K562 (cell line): ENCODE measurements around the gene SYN1. TPM values are rescaled to one million over a fixed set of nuclear protein-coding genes. Genes with fewer than 3 reads are reported as not detected.

Experiments
- ASH1L ChIP-seq: fragments of 450-650 bp; IDR thresholded peaks from 2 replicates; pipeline ENCODE4 v1.6.1; 2018; ENCODE audit warnings: borderline replicate concordance, mild to moderate bottlenecking, low read depth; ENCODE audit not compliant: partially characterized antibody
- ATF1 ChIP-seq, 2 experiments: fragments of 450-650 bp in 1 of 2; IDR thresholded peaks; 2 replicates each; pipeline ENCODE4 v1.6.1; 2016; ENCODE audit warnings: missing compliant biosample characterization in 1 of 2, missing genetic modification characterization in 1 of 2
- GTF2E2 ChIP-seq: fragments of 200-800 bp; sonication (Bioruptor generic); IDR thresholded peaks from 2 replicates; pipeline ENCODE4 v1.6.1; 2016; ENCODE audit warnings: missing genetic modification characterization, missing compliant biosample characterization
- KAT7 ChIP-seq: sonication (generic); formaldehyde crosslinking; IDR thresholded peaks from 2 replicates; pipeline ENCODE4 v1.8.0; 2022; ENCODE audit warnings: missing genetic modification reagents, mild to moderate bottlenecking, borderline replicate concordance
- KLF16 ChIP-seq: IDR thresholded peaks from 2 replicates; pipeline ENCODE4 v1.6.1; 2016; ENCODE audit warnings: antibody characterized with exemption
- NONO ChIP-seq, 2 experiments: fragments of 200-400 bp in 1 of 2; fragments of 450-650 bp in 1 of 2; formaldehyde crosslinking in 1 of 2; IDR thresholded peaks; 2 replicates each; pipeline ENCODE4 v1.6.1; 2017; ENCODE audit warnings: low read depth in 2 of 2, mild to moderate bottlenecking in 2 of 2, moderate library complexity in 2 of 2, low read length in 1 of 2
- POLR2H ChIP-seq: IDR thresholded peaks from 2 replicates; pipeline ENCODE4 v1.6.1; 2016; ENCODE audit warnings: missing genetic modification characterization, low read depth, mild to moderate bottlenecking, control low read depth, missing compliant biosample characterization, moderate library complexity
- PYGO2 ChIP-seq: fragments of 450-650 bp; IDR thresholded peaks from 2 replicates; pipeline ENCODE4 v1.6.1; 2016; ENCODE audit warnings: mild to moderate bottlenecking, missing genetic modification characterization, moderate library complexity, missing compliant biosample characterization
- SMC3 ChIP-seq: conservative IDR thresholded peaks from 2 replicates; pipeline ENCODE4 v1.6.1; 2011; ENCODE audit warnings: low read depth, low read length, improper control_type of control experiment; ENCODE audit not compliant: insufficient read depth
- SP1 ChIP-seq: sonication (generic); formaldehyde crosslinking; IDR thresholded peaks from 2 replicates; pipeline ENCODE4 v1.8.1; 2022; ENCODE audit warnings: mild to moderate bottlenecking, missing genetic modification reagents
- TAF1 ChIP-seq: IDR thresholded peaks from 2 replicates; pipeline ENCODE4 v1.6.1; 2011; ENCODE audit warnings: mild to moderate bottlenecking, low read length, moderate library complexity; ENCODE audit not compliant: insufficient read depth, control insufficient read depth, severe bottlenecking; ENCODE audit errors: extremely low read depth
- TAF9B ChIP-seq: fragments of 450-650 bp; IDR thresholded peaks from 2 replicates; pipeline ENCODE4 v1.6.1; 2018; ENCODE audit warnings: mild to moderate bottlenecking; ENCODE audit not compliant: partially characterized antibody
- ZNF785 ChIP-seq: fragments of 250-450 bp; sonication (Bioruptor Pico); IDR thresholded peaks from 2 replicates; pipeline ENCODE4 v1.4.0; 2020; ENCODE audit warnings: mild to moderate bottlenecking
- ZNF830 ChIP-seq: fragments of 250-450 bp; sonication (Bioruptor Pico); IDR thresholded peaks from 2 replicates; pipeline ENCODE4 v1.5.0; 2021; ENCODE audit warnings: mild to moderate bottlenecking
- polyA plus RNA-seq, 8 experiments: library from polyadenylated mRNA; depleted of rRNA in 4 of 8; stranded (reverse) in 5 of 8; unstranded in 3 of 8; fragments of >200 nt; fragmentation: Nextera tagmentation in 2 of 8; fragmentation: Illumina TruSeq in 1 of 8; extraction: Ambion mirVana in 2 of 8; extraction: Trizol in 1 of 8; gene quantifications; 2 replicates each; pipeline versions ENCODE4 v1.2.1 to v1.2.3, GENCODE V29; 2011 to 2014; ENCODE audit warnings: inconsistent platforms in 1 of 8, missing spikeins in 1 of 8
- total RNA-seq, 7 experiments: library from RNA; depleted of rRNA in 6 of 7; stranded (reverse); fragments of >200 nt in 6 of 7; fragmentation: Illumina TruSeq in 2 of 7; extraction: Trizol in 2 of 7; gene quantifications; 2 replicates each; pipeline versions ENCODE4 v1.2.1 to v1.2.3, GENCODE V29; 2011 to 2021; ENCODE audit warnings: low replicate concordance in 1 of 7
- TF ChIP-seq, protein P1 (sequence below), 3 experiments: IDR thresholded peaks in 2 of 3; conservative IDR thresholded peaks in 1 of 3; 2 replicates each; pipeline ENCODE4 v1.5.1; 2011 to 2012; ENCODE audit warnings: low read length in 3 of 3, mild to moderate bottlenecking in 3 of 3, control low read depth in 2 of 3, improper control_type of control experiment in 1 of 3, inconsistent platforms in 1 of 3, low read depth in 1 of 3, mixed read lengths in 1 of 3, moderate library complexity in 1 of 3; ENCODE audit not compliant: insufficient read depth in 2 of 3
- TF ChIP-seq, protein P2 (sequence below), 2 experiments: fragments of 450-650 bp; formaldehyde crosslinking in 1 of 2; IDR thresholded peaks; 2 replicates each; pipeline versions ENCODE4 v1.4.0 to v1.6.1; 2014 to 2020; ENCODE audit warnings: mild to moderate bottlenecking in 2 of 2, borderline replicate concordance in 1 of 2, low read depth in 1 of 2

SYN1 gene
- total and polyA plus RNA-seq, 9 of the 15 experiments (the other 6 are each of a cell fraction or from before 2014, with no cell fraction given) = 0.01 to 0.28 (median 0.18) TPM; not detected in 2

DNA sequence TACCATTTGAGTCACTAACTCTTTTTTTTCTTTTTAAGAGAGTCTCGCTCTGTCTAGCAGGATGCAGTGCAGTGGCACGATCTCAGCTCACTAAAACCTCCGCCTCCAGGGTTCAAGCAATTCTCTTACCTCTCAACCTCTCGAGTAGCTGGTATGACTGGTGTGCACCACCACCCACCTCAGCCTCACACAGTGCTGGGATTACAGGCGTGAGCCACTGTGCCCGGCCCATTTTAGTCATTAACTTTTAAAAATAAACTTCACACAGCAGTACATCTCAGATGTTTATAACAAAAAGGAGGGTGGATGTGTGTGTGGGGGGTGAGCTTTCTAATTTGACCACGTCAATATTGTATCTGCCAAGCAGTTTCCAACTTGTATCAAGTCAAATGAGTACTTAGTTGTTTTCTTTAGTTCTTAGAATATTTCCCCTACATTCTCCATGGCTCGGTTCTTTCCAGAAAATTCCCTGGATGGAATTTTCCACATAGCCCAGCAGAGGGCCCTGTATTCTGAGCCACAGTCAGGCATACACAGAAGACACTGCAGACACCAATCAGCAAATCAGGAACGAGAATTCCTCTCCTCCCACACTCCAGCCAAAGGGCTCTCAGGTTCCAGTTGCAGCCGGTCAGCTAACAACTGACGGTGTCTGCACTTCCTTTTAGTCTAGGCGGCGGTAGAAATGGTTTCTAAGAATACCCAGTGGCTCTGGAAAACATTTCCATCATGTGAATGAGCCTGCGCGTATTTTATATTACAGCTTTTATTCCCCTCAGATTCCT, 78.7 kb downstream of the SYN1 start (continued):
- peak; percentile 28; the same call in 1 of the 2 replicates for TF ChIP-seq SMC3
- no peak; the same call in 1 of the 2 replicates for TF ChIP-seq GTF2E2 (tag)
- TF ChIP-seq ZNF785 (CRISPR knock-in tag) = no peak
- TF ChIP-seq ASH1L = no peak
- TF ChIP-seq ZNF830 (CRISPR knock-in tag) = no peak
- TF ChIP-seq SP1 = peak; percentile 24; the same call in 1 of the 2 replicates
- TF ChIP-seq, protein P1, sequence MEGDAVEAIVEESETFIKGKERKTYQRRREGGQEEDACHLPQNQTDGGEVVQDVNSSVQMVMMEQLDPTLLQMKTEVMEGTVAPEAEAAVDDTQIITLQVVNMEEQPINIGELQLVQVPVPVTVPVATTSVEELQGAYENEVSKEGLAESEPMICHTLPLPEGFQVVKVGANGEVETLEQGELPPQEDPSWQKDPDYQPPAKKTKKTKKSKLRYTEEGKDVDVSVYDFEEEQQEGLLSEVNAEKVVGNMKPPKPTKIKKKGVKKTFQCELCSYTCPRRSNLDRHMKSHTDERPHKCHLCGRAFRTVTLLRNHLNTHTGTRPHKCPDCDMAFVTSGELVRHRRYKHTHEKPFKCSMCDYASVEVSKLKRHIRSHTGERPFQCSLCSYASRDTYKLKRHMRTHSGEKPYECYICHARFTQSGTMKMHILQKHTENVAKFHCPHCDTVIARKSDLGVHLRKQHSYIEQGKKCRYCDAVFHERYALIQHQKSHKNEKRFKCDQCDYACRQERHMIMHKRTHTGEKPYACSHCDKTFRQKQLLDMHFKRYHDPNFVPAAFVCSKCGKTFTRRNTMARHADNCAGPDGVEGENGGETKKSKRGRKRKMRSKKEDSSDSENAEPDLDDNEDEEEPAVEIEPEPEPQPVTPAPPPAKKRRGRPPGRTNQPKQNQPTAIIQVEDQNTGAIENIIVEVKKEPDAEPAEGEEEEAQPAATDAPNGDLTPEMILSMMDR (IDR thresholded peaks at IDR 0.05 in 2 of 3, conservative IDR thresholded peaks at IDR 0.05 in 1 of 3; ENCODE audit: insufficient read depth in 2 of 3, low read depth in 1 of 3, low read length in 3 of 3) = peak; percentile 66 to 74 (median 74)
- peak; percentile 28 for TF ChIP-seq TAF9B
- no peak for TF ChIP-seq KAT7 (CRISPR knock-in tag)
- TF ChIP-seq NONO (IDR thresholded peaks at IDR 0.05; ENCODE audit: low read depth in 2 of 2, low read length in 1 of 2) = no peak
- TF ChIP-seq POLR2H (tag) = peak; percentile 77; the same call in 1 of the 2 replicates
- TF ChIP-seq, protein P2, sequence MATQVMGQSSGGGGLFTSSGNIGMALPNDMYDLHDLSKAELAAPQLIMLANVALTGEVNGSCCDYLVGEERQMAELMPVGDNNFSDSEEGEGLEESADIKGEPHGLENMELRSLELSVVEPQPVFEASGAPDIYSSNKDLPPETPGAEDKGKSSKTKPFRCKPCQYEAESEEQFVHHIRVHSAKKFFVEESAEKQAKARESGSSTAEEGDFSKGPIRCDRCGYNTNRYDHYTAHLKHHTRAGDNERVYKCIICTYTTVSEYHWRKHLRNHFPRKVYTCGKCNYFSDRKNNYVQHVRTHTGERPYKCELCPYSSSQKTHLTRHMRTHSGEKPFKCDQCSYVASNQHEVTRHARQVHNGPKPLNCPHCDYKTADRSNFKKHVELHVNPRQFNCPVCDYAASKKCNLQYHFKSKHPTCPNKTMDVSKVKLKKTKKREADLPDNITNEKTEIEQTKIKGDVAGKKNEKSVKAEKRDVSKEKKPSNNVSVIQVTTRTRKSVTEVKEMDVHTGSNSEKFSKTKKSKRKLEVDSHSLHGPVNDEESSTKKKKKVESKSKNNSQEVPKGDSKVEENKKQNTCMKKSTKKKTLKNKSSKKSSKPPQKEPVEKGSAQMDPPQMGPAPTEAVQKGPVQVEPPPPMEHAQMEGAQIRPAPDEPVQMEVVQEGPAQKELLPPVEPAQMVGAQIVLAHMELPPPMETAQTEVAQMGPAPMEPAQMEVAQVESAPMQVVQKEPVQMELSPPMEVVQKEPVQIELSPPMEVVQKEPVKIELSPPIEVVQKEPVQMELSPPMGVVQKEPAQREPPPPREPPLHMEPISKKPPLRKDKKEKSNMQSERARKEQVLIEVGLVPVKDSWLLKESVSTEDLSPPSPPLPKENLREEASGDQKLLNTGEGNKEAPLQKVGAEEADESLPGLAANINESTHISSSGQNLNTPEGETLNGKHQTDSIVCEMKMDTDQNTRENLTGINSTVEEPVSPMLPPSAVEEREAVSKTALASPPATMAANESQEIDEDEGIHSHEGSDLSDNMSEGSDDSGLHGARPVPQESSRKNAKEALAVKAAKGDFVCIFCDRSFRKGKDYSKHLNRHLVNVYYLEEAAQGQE (IDR thresholded peaks at IDR 0.05; ENCODE audit: borderline replicate concordance) = peak; percentile 98
- TF ChIP-seq, protein P2 (CRISPR knock-in tag; IDR thresholded peaks at IDR 0.05; ENCODE audit: low read depth) = no peak
- no peak for TF ChIP-seq PYGO2 (tag)
- peak; percentile 90 for TF ChIP-seq KLF16
- TF ChIP-seq ATF1 (CRISPR knock-in tag; IDR thresholded peaks at IDR 0.05) = no peak
- peak; percentile 58 for TF ChIP-seq ATF1 (tag; IDR thresholded peaks at IDR 0.05)
- TF ChIP-seq TAF1 = peak; percentile 56
